Astrocyte of the spinal cord (primary cell): Measurements from ENCODE around the gene PCDH12.

Source experiments
- DNase-seq: peaks from one replicate; pipeline ENCODE4 v3.0.0; 2011; ENCODE audit warnings: low read depth, low spot score
- H3K4me3 ChIP-seq: 2 replicates; pipeline ENCODE4 v1.5.1; 2011; ENCODE audit warnings: low read depth, mild to moderate bottlenecking, low read length, moderate library complexity
- in situ Hi-C: cut with HindIII; loops from 2 replicates; pipeline ENCODE4 v1.10.0; 2017; ENCODE audit warnings: low sequenced_read_pairs
- TF ChIP-seq, protein P1 (sequence below): IDR thresholded peaks from 2 replicates; pipeline ENCODE4 v1.5.1; 2012; ENCODE audit warnings: low read depth, mild to moderate bottlenecking, low read length, inconsistent platforms

The PCDH12 gene

DNA sequence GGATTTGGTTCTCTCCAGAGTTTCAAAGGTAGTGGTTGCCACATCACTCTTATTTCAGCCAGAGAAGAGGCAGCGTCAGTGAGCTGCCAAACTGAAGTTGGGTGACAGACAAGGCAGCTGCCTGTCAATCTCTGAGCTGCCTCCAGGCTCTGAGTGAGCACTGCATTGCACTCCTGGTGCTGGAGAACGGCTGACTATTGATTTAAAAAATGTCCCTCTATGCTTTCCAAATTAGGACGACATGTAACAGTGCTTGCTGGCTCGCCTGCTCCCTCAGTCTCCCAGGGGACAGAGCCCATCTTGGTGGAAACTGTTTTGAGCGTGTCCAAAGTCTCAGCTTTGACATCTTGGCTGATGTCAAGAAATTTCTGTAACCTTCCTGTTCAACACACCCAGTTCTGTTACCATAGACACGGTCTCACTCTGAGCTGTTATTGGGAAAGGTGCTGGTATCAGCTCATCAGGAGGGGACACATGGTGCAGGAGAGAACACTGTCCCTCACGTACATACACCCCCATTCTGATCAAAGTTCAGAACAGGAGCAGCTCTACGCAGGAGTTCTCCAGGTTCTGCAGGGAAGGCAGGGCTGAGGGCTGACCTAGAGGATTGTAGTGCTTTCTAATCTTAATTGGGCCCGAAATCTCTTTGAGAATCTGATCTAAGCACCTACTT lies 15.7 kb downstream of the PCDH12 start:
- no peak overlapping the region for H3K4me3 ChIP-seq
- in situ Hi-C loops, result no loop called here
- DNase-seq, result no peak
- TF ChIP-seq, protein P1, sequence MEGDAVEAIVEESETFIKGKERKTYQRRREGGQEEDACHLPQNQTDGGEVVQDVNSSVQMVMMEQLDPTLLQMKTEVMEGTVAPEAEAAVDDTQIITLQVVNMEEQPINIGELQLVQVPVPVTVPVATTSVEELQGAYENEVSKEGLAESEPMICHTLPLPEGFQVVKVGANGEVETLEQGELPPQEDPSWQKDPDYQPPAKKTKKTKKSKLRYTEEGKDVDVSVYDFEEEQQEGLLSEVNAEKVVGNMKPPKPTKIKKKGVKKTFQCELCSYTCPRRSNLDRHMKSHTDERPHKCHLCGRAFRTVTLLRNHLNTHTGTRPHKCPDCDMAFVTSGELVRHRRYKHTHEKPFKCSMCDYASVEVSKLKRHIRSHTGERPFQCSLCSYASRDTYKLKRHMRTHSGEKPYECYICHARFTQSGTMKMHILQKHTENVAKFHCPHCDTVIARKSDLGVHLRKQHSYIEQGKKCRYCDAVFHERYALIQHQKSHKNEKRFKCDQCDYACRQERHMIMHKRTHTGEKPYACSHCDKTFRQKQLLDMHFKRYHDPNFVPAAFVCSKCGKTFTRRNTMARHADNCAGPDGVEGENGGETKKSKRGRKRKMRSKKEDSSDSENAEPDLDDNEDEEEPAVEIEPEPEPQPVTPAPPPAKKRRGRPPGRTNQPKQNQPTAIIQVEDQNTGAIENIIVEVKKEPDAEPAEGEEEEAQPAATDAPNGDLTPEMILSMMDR, result no peak

DNA sequence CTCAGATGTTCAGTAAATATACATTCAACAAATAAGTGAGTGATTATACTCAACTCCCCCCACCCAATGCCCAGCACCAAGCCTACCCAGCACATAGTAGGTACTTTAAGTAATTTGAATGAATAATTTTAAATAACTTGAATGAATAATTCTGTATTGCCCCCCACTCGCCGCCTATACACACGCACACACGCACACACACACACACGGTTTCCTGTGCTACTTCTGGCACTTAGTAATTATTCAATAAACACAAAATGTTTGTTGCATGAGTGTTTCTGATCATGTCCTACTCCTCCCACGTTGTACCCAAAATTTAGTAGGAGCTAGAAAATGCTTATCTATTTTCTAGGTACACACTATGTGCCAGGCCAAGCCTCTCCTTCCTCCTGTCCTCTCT lies 16.2 kb downstream of the PCDH12 start:
- TF ChIP-seq, protein P1, result no peak
- H3K4me3 ChIP-seq, result no peak overlapping the region
- no peak for DNase-seq
- in situ Hi-C loops, result no loop called here

DNA sequence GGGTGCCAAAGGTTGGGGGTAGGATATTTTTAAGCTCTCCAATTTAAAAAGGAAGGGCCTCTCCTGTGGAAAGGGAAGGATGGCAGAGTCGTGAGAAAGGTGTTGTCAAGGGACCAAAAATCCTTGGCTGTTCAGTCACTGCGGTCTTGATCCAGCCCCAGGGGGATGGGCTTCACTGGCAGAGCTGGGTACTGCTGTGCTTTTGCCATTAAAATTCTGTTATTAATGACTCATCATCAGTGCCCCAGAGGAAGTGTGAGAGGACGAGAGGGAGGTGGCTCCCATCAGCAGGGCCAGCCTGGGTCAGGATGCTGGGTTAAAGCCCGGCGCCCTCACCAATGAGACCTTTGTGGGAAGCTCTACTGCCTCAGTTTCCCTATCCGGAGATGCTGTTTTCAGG lies 16.7 kb downstream of the PCDH12 start:
- H3K4me3 ChIP-seq, result no peak overlapping the region
- TF ChIP-seq, protein P1, result no peak
- no peak for DNase-seq
- in situ Hi-C loops, result no loop called here

DNA sequence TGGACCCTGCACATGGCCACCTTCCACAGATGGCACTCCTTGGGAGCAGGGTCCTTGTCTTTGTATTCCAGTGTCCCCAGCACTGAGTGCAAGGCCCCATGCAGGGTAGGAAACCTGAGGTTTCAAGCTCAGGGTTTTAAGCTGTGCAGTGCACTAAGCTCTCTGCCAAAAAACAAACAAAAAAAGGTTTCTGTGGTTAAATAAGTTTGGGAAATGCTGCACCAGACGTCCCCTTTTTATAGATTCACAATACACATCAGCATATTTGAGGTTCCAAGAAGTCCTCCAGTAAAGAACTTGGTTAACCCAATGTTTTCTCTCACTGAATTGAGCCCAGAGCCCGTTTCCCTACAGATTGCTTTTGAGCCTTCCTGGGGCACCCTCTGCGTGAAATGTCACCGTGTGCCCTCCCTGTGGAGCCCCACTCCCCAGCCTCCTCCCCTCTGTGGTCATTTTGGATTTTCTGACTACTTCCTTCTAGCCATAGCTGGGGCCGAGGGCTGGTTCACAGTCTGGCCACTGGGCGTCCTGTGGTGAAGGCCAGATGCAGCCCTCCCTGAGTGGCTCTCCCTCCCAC lies 17.2 kb downstream of the PCDH12 start:
- no peak overlapping the region for H3K4me3 ChIP-seq
- in situ Hi-C loops, result no loop called here
- peak; percentile 83 for DNase-seq
- TF ChIP-seq, protein P1, result no peak

DNA sequence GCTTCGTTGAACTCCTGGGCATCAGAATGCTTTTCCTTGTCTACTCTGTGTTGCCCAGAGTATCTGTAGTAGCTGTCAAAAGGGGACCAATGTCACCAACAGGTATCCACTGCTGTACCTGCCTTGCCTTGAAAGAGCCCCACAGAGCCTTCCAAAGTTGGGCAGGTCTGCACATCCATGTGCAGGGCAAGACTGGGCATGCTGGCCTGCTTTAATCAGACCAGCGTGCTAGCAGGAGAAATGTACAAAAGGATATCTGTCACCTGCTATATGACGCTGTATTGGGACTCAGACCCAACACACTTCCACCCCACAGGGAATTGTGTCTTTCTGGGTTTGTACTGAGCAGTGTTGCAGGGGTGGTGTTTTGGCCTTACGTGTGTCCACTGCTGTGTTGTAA lies 22.5 kb downstream of the PCDH12 start:
- H3K4me3 ChIP-seq, result no peak overlapping the region
- in situ Hi-C loops, result no loop called here
- TF ChIP-seq, protein P1, result no peak
- DNase-seq, result no peak

DNA sequence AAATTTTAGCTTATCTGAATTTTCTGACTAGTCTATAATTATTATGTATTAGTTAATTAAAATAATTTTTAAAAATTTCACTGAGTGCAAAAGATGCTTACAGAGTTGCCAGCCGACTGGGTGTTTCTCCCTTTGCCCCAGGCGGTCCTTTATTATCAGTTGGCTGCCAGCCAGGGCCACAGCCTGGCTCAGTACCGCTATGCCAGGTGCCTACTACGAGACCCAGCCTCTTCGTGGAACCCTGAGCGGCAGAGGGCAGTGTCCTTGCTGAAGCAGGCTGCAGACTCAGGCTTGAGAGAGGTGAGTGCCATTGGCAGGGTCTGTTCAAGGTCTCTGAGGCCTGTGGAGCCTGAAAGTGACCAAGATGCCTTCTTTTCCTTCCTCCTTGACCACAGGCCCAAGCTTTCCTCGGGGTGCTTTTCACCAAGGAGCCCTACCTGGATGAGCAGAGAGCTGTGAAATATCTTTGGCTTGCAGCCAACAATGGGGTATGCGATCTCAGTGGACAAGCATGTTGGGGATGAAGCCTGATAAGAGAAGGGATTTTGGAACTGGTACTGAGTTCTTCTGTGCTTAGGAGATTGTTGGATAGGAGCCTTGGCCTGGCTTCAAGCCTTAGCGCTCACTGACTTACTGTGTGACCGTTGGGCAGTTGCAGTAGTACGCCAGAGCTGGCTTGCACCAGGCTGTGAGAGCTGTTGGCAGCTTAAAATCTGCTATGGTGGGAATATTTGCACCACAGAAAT lies 23.7 kb downstream of the PCDH12 start:
- TF ChIP-seq, protein P1, result no peak

More for the DNA sequence above, 23.7 kb downstream of the PCDH12 start:
- no peak for DNase-seq
- no peak overlapping the region for H3K4me3 ChIP-seq
- in situ Hi-C loops, result no loop called here
